ENCODE measurements around the gene PMFBP1.

PMFBP1 gene

GRCh38 chr16:72188541-72188940, 16.6 kb upstream of the PMFBP1 start:
- no peak for DNase-seq (ENCODE audit: low spot score)

GRCh38 chr16:72187551-72187950, 15.6 kb upstream of the PMFBP1 start:
- no peak for DNase-seq (ENCODE audit: low spot score)

- DNase-seq (ENCODE audit: low spot score): no peak
Measured at GRCh38 chr16:72182976-72183375, 11.0 kb upstream of the PMFBP1 start.

GRCh38 chr16:72179204-72179970, 7.4 kb upstream of the PMFBP1 start:
- no peak for DNase-seq (ENCODE audit: low spot score)

- no peak for DNase-seq (ENCODE audit: low spot score)
Measured at GRCh38 chr16:72174726-72175125, 2.8 kb upstream of the PMFBP1 start.

GRCh38 chr16:72173997-72174396, 2.0 kb upstream of the PMFBP1 start:
- DNase-seq (ENCODE audit: low spot score): no peak

GRCh38 chr16:72171236-72171635, 719 bp downstream of the PMFBP1 start:
- DNase-seq (ENCODE audit: low spot score): no peak

- DNase-seq (ENCODE audit: low spot score): no peak
Measured at GRCh38 chr16:72169708-72170107, 2.2 kb downstream of the PMFBP1 start.

- no peak for DNase-seq (ENCODE audit: low spot score)
Measured at GRCh38 chr16:72168365-72168764, 3.6 kb downstream of the PMFBP1 start.

- DNase-seq (ENCODE audit: low spot score): no peak
Measured at GRCh38 chr16:72166954-72167561, 4.9 kb downstream of the PMFBP1 start.

GRCh38 chr16:72166151-72166550, 5.8 kb downstream of the PMFBP1 start:
- DNase-seq (ENCODE audit: low spot score): no peak

- no peak for DNase-seq (ENCODE audit: low spot score)
Measured at GRCh38 chr16:72164691-72165090, 7.3 kb downstream of the PMFBP1 start.

GRCh38 chr16:72162105-72162692, 9.8 kb downstream of the PMFBP1 start:
- no peak for DNase-seq (ENCODE audit: low spot score)

- no peak for DNase-seq (ENCODE audit: low spot score)
Measured at GRCh38 chr16:72159801-72160200, 12.2 kb downstream of the PMFBP1 start.

- DNase-seq (ENCODE audit: low spot score): no peak
Measured at GRCh38 chr16:72159386-72159785, 12.6 kb downstream of the PMFBP1 start.

GRCh38 chr16:72149676-72150464, 22.1 kb downstream of the PMFBP1 start:
- no peak for DNase-seq (ENCODE audit: low spot score)

- DNase-seq (ENCODE audit: low spot score): no peak
Measured at GRCh38 chr16:72142476-72142875, 29.5 kb downstream of the PMFBP1 start.

- DNase-seq (ENCODE audit: low spot score): no peak
Measured at GRCh38 chr16:72139908-72140307, 32.0 kb downstream of the PMFBP1 start.

GRCh38 chr16:72138064-72138572, 33.8 kb downstream of the PMFBP1 start:
- DNase-seq (ENCODE audit: low spot score): no peak

- no peak for DNase-seq (ENCODE audit: low spot score)
Measured at GRCh38 chr16:72137380-72138063, 34.4 kb downstream of the PMFBP1 start.

GRCh38 chr16:72134507-72134906, 37.4 kb downstream of the PMFBP1 start:
- no peak for DNase-seq (ENCODE audit: low spot score)

GRCh38 chr16:72132726-72133125, 39.2 kb downstream of the PMFBP1 start:
- DNase-seq (ENCODE audit: low spot score): no peak
